D341Med (cell line): ENCODE measurements around the gene KCNJ6.
"Not testable (repeated sequence)": the region's sequence is repeated elsewhere in the genome, so short reads cannot be mapped to it uniquely, and the experiment has no call there.

Experiments used
- DNase-seq: peaks from one replicate; pipeline ENCODE4 v3.0.0; 2012; ENCODE audit warnings: low spot score

Gene KCNJ6

DNA sequence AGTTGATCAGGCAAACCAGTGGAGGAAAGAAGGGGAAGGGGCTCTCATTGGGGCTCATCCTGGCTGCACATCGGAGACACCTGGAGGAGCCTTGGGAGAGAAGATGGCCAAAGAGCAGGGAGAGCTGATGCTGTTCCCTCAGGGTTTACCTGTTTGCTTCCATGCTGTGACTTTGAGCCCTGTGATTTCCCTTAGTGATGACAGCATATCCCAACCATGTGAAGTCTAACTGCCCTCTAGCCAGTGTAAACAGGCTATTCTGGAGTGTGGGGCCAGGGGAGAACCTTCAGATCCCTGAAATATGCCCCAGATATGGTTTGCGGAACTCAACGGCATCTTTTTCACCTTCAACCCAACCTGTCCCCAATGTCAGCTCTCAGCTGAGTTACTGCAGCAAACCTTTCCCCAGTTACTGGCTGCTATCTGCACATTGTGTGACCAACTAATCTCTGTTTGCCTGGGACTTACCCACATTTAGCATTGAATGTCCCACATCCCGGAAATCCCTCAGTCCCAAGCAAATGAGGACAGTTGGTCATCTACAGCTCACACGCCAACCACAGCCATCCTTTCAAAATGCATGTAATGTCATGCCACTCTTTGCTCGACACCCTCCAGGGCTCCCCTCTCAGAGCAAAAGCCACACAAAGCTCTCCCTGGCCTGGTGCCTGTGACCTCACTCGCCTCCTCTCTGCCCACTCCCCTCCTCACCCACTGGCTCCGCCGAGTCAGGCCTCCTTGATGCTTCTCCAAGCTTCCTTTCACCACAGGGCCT, 242.3 kb downstream of the KCNJ6 start:
- no peak for DNase-seq

GRCh38 chr21:37671381-37671780, 244.9 kb downstream of the KCNJ6 start:
- DNase-seq = no peak

GRCh38 chr21:37670883-37671282, 245.4 kb downstream of the KCNJ6 start:
- no peak for DNase-seq

DNA sequence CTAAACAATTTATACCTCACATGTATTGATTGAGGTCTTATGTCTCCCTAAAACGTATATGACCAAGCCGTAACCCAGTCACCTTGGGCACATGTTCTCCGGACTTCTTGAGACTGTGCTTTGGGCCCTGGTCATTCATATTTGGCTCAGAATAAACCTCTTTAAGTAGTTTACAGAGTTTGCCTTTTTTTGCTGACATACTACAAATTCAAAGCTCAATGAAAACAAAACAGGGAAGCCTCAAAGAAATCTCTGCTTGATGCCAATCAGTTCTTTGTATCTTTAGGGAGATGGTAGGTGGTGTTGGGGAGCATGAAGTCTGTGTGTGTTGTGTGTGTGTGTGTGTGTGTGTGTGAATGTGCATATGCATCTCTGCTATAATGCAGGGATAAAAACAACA, 247.0 kb downstream of the KCNJ6 start:
- no peak for DNase-seq

- no peak for DNase-seq
These were observed 247.6 kb downstream of the KCNJ6 start for GRCh38 chr21:37668462-37669239.

GRCh38 chr21:37667380-37667779, 248.9 kb downstream of the KCNJ6 start:
- no peak for DNase-seq

DNA sequence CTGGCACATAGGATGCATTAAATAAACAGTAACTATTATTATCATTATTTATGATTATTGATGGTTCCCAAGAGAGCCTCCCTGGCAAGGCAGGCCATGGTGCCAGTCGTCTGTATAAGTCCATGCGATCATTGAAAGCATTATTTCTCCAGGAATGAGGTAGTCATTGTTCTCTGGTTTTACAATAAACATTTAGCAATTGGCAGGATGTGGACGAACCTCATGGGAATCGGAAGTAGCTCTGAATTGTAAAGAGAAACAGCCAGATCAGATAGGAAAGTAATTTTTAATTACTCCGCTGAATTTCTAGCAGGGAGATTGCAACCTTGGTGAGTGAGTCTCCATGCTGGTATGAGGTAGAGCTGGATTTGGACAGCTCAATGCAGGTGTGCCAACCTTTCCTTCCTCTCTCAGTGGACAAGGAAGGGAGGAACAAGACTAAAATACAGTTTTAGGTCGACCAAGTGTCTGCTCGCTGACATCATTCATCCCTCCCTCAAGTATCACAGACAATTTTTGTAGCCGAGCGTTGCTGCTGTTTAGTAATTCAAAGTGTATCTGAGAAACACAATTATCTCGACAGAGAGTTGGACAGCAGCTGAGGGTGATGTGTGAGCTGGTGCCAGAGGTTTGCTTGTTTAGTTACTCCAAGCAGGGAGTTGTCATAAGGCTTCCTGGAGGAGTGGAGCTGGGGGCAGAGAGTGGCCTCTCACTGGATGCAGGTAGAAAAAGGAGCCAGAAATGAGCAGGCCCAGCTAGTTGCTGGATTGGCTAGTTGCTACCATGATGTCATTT, 250.8 kb downstream of the KCNJ6 start:
- no peak for DNase-seq

DNA sequence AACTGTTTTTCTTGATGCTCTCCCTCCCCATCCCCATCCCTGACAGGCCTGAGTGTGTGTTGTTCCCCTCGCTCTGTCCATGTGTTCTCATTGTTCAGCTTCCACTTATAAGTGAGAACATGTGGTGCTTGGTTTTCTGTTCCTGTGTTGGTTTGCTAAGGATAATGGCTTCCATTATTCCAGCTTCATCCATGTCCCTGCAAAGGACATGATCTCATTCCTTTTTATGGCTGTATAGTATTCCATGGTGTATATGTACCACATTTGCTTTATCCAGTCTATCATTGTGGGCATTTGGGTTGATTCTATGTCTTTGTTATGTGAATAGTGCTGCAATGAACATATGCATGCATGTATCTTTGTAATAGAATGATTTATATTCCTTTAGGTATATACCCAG, 254.0 kb downstream of the KCNJ6 start:
- DNase-seq = not testable (repeated sequence)

GRCh38 chr21:37660709-37661108, 255.5 kb downstream of the KCNJ6 start:
- no peak for DNase-seq

DNA sequence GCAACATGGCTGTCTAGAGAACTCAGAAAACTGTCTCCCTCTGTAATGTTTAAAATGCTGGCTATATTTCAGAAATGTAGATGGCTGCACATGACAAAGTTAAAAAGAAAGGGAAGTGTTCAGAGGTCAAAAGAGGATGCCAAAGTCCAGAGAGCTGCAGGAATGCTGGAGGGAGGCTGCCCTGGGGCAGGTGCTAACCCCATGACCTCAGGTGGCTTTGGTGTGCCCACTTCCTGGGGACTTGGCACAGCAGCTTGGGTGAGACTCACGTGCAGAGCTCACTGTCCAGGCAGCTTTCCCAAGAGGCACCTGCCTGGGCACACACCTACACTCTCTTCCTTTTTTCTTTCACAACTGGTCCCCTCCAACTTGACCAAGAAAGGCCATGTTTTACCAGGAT, 256.4 kb downstream of the KCNJ6 start:
- no peak for DNase-seq

DNA sequence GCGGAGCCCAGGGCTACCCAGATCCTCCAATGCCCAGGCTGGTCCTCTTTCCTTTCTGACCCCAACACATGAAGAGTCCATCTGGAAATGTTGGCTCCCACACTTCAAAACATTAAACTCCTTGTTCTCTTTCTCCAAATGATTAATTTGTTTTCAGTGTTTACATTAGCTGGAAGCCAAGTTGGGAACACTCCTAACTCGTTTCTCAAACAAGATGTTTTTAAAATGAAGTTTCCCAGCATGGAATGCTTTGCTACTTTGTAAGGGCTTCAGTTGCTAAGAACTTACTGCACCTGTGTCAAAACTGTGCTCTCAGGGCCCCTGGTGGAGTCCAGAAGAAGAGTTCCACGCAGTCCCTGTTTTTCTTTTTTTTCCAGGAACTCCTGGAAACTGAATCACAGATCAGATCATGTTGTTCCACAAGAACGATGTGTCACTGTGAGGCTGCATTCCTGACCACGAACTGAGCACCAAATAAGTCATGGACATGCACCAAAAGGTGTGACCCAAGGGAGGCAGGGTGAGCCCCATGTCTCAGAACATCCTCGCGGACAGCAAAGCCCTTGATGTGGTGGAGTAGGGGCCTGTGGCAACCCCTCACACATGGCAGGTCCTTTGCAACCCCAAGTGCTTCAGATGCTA, 257.3 kb downstream of the KCNJ6 start:
- DNase-seq = no peak

- no peak for DNase-seq
These were observed 258.0 kb downstream of the KCNJ6 start for GRCh38 chr21:37658121-37658816.

- DNase-seq = no peak
These were observed 259.4 kb downstream of the KCNJ6 start for GRCh38 chr21:37656899-37657298.

DNA sequence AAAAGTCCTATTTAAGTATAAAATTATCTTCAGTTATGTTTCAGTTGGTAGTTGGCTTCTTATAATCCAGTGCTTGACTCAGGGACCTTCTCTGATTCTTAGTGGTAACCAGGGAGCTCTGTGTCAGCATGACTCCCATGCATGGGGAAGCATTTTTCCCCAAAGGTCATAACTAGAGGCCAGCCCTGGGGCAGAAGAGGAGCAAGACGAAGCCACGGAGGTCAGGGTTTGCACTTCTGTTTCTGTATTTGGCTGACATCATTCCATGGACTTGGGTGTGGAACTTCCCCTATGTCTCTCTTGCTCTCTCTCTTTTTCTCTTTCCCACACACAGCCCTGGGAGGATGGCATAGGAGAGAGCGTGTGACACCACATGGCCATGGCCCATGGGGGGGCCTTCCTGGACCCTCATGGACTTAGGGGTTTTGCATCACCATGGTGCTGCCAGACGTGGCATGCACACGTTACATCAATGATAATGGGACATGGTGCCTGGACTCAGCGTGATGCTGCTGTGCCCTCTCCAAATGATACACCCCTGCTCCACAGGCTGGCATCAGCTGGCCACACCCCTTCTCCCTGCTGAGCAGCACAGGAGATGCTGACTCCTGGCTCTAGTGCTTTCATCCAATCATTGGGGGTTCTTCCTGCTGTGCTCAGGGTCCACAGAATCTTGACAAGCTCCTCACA, 260.5 kb downstream of the KCNJ6 start:
- DNase-seq = no peak

DNA sequence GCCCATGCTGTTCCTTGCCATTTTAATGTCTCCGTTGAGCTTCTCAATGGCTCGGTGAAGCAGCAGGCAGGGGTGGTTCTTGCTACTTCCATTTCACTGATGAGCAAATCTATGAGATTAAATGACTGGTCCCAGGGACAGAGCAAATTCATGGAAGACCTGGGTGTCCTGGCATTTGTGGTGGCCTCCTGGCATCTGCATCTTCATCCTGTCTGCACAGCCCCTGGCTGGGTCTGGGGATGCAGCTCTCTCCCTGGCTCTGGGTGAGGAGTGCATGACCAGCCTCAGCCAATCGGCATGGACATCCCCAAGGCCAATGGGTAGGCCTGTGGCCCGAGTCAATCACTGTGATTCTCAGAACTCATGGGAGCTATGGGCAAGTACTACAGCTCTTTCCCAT, 261.7 kb downstream of the KCNJ6 start:
- DNase-seq = no peak

DNA sequence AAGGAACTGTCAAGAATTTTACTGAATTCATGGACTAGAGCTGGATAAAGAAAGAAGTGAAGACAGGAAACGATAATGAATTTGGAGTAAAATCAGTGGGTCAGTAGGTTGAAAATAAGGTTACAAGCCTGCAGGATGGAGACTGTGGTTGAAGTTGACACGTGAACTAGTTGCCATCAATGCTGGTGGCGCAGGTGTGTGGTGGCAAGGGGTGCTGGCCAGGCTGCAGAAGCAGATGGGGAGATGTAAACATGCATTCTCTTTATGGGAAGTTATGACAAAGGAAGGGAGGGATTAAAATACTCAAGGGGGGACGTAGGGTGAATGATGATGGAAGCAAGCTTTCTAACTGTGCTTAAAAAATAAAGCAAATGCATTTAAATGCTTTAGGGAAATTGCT, 263.1 kb downstream of the KCNJ6 start:
- no peak for DNase-seq

DNA sequence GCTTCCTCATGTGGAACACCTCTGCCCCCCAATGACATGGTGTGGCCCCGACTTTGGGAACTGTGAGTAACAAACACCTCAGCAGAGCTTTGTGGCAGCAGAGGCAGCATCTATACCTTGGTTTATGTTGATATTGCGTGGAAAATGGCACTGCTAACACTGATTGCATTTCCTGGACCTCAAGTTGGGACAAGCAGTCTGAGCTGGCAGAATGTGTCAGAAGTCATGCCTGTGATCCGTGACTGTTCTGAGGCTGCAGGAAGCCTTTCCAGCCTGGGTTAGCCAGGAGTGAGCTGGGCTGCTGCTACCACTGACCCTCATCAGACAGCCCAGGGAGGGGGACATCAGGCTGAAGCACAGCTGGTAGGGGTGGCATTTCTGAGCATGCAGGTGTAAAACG, 268.5 kb downstream of the KCNJ6 start:
- DNase-seq = no peak

DNA sequence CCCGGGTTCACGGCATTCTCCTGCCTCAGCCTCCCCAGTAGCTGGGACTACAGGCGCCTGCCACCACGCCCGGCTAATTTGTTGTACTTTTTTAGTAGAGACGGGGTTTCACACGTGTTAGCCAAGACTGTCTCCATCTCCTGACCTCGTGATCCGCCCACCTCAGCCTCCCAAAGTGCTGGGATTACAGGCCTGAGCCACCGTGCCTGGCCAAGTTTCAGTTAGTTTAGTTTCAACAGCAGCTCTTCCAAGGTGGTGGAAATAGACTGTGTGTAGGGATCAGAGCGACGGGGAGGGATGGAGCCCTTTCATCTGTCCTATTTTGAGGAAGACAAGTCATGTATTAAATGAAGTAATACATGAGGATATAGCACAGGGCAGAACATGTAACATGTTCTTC, 269.5 kb downstream of the KCNJ6 start:
- not testable (repeated sequence) for DNase-seq

DNA sequence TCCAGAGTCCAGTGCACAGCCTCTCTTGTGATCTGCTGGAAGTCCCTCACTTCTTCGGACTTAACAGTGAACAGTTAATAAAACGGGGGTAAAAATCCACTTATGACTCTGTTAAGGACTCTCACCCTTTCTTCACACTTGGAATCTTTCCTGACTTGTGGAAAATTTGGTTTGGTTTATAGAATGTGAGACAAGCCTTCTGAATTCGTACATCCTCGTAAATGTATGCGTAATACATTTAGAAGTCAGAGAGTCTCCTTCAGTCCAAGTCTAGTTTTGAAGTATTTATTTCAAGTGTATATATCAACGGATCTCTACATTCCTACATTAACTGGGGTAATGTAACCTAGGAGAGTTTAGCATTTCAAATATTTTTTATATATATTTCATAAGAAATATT, 270.4 kb downstream of the KCNJ6 start:
- DNase-seq = no peak

DNA sequence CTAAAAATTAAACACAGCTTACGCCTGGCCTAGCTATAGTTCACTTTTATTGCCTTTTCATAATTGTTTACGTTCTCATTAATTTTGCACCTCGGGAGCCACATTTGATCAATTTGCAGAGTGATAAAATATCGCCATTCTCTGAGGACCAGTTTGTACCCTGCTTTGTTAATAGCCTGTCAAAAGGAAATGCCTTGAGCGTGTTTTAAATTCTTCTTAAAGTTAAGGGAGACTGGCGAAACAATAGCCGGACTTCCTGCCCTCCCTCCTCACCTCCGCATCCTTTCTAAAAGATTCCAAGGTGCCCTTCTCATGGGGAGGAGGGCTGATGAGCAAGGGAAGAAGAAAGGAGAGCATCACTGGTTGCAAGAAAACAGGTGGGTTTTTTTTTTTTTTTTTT, 271.6 kb downstream of the KCNJ6 start:
- no peak for DNase-seq

DNA sequence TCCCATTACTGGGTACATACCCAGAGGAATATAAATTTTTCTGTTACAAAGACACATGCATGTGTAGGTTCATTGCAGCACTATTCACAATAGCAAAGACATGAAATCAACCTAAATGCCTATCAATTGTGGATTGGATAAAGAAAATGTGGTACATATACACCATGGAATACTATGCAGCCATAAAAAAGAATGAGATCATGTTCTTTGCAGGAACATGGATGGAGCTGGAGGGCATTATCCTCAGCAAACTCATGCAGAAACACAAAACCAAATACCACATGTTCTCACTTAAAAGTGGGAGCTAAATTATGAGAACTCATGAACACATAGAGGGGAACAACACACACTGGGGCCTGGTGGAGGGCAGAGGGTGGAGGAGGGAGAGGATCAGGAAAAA, 272.4 kb downstream of the KCNJ6 start:
- not testable (repeated sequence) for DNase-seq
